Measurements from ENCODE around the gene ACADVL. TPM values are rescaled to one million over a fixed set of nuclear protein-coding genes. Genes with fewer than 3 reads are reported as not detected.

The ACADVL gene
- total RNA-seq, 1 donor = 163 TPM

DNA sequence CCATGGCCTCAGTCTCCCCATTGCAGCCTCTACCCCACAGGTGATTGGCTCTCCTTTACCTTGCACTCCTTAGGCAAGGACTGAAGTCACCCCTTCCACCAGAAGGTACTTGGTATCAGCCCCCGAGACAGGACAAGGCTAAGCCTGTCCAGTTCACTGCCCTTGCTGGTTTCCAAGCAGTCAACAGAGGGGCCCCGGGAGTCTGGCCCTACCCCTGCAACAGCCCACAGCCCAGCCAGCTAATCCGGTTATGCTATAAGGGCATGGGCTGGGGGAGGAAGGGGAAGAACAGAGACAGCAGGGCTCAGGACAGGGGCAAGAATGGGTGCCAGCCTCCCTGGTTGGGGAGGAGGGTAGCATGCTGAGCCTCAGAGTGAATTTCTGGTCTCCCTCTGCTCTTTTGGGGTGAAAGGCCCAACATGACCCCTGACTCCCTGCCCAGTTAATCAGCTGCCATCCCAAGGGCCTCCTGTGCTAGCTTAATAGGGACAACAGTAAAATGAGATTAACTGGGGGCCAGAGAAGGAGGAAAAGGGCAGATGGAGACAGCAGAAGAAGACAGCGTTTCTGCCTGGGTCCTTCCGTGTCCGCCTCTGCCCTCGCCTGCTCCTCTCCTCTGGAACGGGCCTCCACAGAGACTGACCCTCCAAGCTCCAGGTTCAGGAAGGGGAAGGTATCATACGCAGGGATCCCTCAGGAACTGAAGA is 10.8 kb upstream of the ACADVL start:
- no peaks in the 10 kb centered on the region for H3K36me3 ChIP-seq (ENCODE audit: insufficient read depth, low read length)
- H3K79me2 ChIP-seq (ENCODE audit: insufficient read depth, low read length) = peaks cover 69% of the 10 kb centered on the region
- DNase-seq (ENCODE audit: insufficient read length, low spot score, missing footprints) = no peak
- no peaks in the 10 kb centered on the region for H3K9me3 ChIP-seq (ENCODE audit: low read depth, low read length)
- H3K4me1 ChIP-seq (ENCODE audit: insufficient read depth, low read length) = peaks cover 10% of the 10 kb centered on the region
- H3K4me2 ChIP-seq (ENCODE audit: insufficient read depth, low read length) = no peak overlapping the region
- no peak overlapping the region for H2AFZ ChIP-seq (ENCODE audit: low read length)
- H3K27me3 ChIP-seq (ENCODE audit: insufficient read depth, low read length) = no peaks in the 10 kb centered on the region
- H4K20me1 ChIP-seq (ENCODE audit: insufficient read depth, low read length) = peaks cover 59% of the 10 kb centered on the region
- H3K4me3 ChIP-seq (ENCODE audit: insufficient read depth, low read length) = no peak overlapping the region
- no peak overlapping the region for H3K27ac ChIP-seq (ENCODE audit: low read depth, low read length)
- TF ChIP-seq, protein P1, sequence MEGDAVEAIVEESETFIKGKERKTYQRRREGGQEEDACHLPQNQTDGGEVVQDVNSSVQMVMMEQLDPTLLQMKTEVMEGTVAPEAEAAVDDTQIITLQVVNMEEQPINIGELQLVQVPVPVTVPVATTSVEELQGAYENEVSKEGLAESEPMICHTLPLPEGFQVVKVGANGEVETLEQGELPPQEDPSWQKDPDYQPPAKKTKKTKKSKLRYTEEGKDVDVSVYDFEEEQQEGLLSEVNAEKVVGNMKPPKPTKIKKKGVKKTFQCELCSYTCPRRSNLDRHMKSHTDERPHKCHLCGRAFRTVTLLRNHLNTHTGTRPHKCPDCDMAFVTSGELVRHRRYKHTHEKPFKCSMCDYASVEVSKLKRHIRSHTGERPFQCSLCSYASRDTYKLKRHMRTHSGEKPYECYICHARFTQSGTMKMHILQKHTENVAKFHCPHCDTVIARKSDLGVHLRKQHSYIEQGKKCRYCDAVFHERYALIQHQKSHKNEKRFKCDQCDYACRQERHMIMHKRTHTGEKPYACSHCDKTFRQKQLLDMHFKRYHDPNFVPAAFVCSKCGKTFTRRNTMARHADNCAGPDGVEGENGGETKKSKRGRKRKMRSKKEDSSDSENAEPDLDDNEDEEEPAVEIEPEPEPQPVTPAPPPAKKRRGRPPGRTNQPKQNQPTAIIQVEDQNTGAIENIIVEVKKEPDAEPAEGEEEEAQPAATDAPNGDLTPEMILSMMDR (IDR thresholded peaks at IDR 0.05; ENCODE audit: extremely low read depth, low read depth, low read length) = no peak

DNA sequence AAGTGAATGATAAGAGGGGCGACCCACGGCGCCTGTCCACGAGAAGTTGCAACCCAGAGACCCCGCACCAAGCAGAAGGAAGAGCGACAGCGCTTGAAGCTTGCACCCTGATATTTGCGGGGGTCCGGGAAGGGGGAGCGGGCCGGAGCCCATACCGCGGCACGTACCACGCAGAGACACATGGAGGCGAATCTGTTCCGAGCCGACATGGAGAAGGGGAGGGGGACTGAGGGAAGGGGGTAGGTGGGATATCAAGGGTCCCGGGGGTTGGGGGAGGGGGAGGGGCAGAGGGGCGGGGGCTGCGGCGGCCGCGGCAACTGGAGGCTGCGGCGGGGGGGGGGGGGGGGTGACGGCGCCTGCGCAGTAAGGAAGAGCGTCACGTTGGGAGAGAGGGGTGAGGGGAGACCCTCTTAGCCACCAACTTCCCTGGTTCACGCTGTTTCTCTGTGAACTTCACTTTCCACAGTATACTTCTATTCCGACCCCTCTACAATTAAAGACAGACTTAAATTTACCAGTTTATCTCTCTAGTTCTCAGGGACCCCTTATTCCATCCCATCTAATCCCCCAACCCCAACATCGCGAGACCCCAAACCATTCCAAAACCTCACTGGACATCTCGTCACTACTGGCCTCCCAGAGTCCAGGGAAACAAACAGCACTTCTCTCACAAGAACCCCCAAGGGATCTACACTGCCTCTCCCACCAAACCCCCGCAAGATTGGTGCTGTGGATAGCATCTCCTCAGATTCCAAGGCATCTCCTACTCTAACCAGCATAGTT is 8.1 kb upstream of the ACADVL start:
- Histone ChIP-seq H3K79me2 (ENCODE audit: insufficient read depth, low read length) (peaks cover 75% of the 10 kb centered on the region), H3K4me2 (ENCODE audit: insufficient read depth, low read length) (no peak overlapping the region), H4K20me1 (ENCODE audit: insufficient read depth, low read length) (peaks cover 76% of the 10 kb centered on the region)

DNA sequence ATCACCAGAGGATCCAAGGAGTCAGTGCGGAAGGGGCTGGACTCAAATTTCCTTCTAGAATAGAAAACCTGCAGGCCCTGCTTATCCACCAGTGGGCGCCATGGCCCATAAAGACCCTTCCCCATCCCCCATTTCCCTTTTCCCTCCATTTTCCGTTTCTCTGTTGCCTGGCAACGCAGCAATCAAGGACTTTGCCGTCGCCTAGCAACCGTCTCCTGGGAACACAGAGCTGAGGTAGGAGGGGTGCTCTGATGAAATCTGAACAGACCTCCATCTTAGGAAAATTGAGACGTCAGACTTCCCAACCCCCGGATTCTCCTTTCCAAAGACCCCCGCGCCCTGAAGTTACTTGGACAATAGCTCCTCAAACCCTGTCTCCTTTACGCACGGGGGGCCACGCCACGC is 5.8 kb upstream of the ACADVL start:
- Histone ChIP-seq H3K27ac (ENCODE audit: low read depth, low read length) (peak overlapping the region; percentile 58), H4K20me1 (ENCODE audit: insufficient read depth, low read length) (peaks cover 56% of the 10 kb centered on the region), H3K4me1 (ENCODE audit: insufficient read depth, low read length) (peaks cover 38% of the 10 kb centered on the region), H3K9me3 (ENCODE audit: low read depth, low read length) (no peaks in the 10 kb centered on the region), H3K36me3 (ENCODE audit: insufficient read depth, low read length) (no peaks in the 10 kb centered on the region), H3K27me3 (ENCODE audit: insufficient read depth, low read length) (no peaks in the 10 kb centered on the region), H2AFZ (ENCODE audit: low read length) (no peak overlapping the region), H3K79me2 (ENCODE audit: insufficient read depth, low read length) (peaks cover 69% of the 10 kb centered on the region), H3K4me2 (ENCODE audit: insufficient read depth, low read length) (peak overlapping the region; percentile 83), H3K4me3 (ENCODE audit: insufficient read depth, low read length) (peak overlapping the region; percentile 77)
- TF ChIP-seq, protein P1 (IDR thresholded peaks at IDR 0.05; ENCODE audit: extremely low read depth, low read depth, low read length) = peak; percentile 46
- DNase-seq (ENCODE audit: insufficient read length, low spot score, missing footprints) = peak; percentile 94

More for the DNA sequence above, 8.1 kb upstream of the ACADVL start:
- peaks cover 29% of the 10 kb centered on the region for H3K4me1 ChIP-seq (ENCODE audit: insufficient read depth, low read length)
- H3K36me3 ChIP-seq (ENCODE audit: insufficient read depth, low read length) = no peaks in the 10 kb centered on the region
- no peaks in the 10 kb centered on the region for H3K27me3 ChIP-seq (ENCODE audit: insufficient read depth, low read length)
- no peak overlapping the region for H3K27ac ChIP-seq (ENCODE audit: low read depth, low read length)
- no peak for DNase-seq (ENCODE audit: insufficient read length, low spot score, missing footprints)
- H3K9me3 ChIP-seq (ENCODE audit: low read depth, low read length) = no peaks in the 10 kb centered on the region
- no peak overlapping the region for H2AFZ ChIP-seq (ENCODE audit: low read length)
- H3K4me3 ChIP-seq (ENCODE audit: insufficient read depth, low read length) = no peak overlapping the region
- TF ChIP-seq, protein P1 (IDR thresholded peaks at IDR 0.05; ENCODE audit: extremely low read depth, low read depth, low read length) = no peak

All from osteoblast (primary cell).